ENCODE data around the gene SCGB1C2.

DNA sequence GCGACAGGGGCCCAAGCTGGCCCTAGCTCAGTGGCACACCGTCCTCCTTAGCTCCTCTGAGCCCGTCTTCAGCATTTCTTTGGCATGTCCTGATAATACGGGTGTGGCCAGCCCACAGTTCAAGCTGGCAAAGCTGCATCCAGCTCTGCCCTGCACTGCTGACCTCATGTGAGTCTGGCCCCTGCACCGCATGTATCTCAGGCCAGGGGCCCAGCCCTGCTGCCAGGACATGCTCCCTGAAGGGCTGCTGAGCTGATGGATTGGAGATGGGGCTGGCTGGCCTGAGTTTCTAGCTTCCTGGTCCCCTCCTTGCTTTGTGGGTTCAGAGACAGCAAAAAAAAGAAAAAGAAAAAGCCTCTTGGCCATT, 41.7 kb downstream of the SCGB1C2 start:
- TF ChIP-seq EZH2 (IDR thresholded peaks at IDR 0.05; ENCODE audit: insufficient read depth, poor library complexity, severe bottlenecking) (no peak), EZH2phosphoT487 (IDR thresholded peaks at IDR 0.05; ENCODE audit: insufficient read depth, low read depth) (no peak)

All from GM23248 (cell line).